DOHH2 (cell line): ENCODE measurements around the gene SCN4A.

Source experiments
- CTCF ChIP-seq: fragments of 200-600 bp; sonication (generic); IDR thresholded peaks from one replicate; pipeline ENCODE4 v1.5.1; 2014; ENCODE audit warnings: antibody characterized with exemption, mild to moderate bottlenecking, low read depth, low read length; ENCODE audit not compliant: poor library complexity, severe bottlenecking
- EZH2phosphoT487 ChIP-seq: fragments of 200-600 bp; sonication (generic); IDR thresholded peaks from 2 replicates; pipeline ENCODE4 v1.6.1; 2017; ENCODE audit warnings: borderline replicate concordance, mild to moderate bottlenecking, antibody characterized with exemption, low read length, moderate library complexity, mixed read lengths

- TF ChIP-seq CTCF (no peak), EZH2phosphoT487 (no peak)
Measured at GRCh38 chr17:64002658-64003525, 30.2 kb upstream of the SCN4A start.
